K562 (cell line): ENCODE data around the gene SDC1. TPM values are rescaled to one million over a fixed set of nuclear protein-coding genes. Genes with fewer than 3 reads are reported as not detected.

ENCODE experiments used
- ATAC-seq: fragments of 200-7000 bp; cut with Tn5 transposase; 3 replicates; pipeline ENCODE4 v1.9.1; 2020; ENCODE audit warnings: moderate library complexity
- BruUV-seq: library from RNA; stranded (reverse); fragments of 400-500 nt; replicated peaks from 2 replicates; lab custom pipeline; 2021; lab: Mats Ljungman, UMichigan
- CTCF ChIA-PET: fragments of 300-600 bp; formaldehyde crosslinking; extraction: SDS; loops from one replicate; lab custom pipeline; 2021; ENCODE audit warnings: low intra/inter-chr PET ratio; lab: Yijun Ruan, JAX
- POLR2A ChIA-PET: fragments of 300-600, 350-650 bp; sonication (Branson Sonifier 250); formaldehyde crosslinking; extraction: SDS; loops from one replicate; lab custom pipeline; 2021; ENCODE audit warnings: antibody characterized with exemption, inconsistent platforms; lab: Yijun Ruan, JAX
- DNase-seq, 4 experiments: peaks; one replicate each; pipeline versions ENCODE4 v3.0.0 to v3.0.0-alpha.2; 2011 to 2018; ENCODE audit warnings: low spot score in 3 of 4, mixed read lengths in 3 of 4; ENCODE audit errors: extremely low read depth in 1 of 4
- FAIRE-seq: peaks from 2 replicates; lab custom pipeline; 2011; peaks lifted over from hg19 to GRCh38; lab: Jason Lieb, UNC
- H2AFZ ChIP-seq: 2 replicates; pipeline ENCODE4 v1.6.0; 2011; ENCODE audit warnings: low read depth, low read length, control low read depth, inconsistent platforms
- H3K27ac ChIP-seq: fragments of 200-600 bp; 3 replicates; pipeline ENCODE4 v1.8.0; 2011; ENCODE audit warnings: low read depth, mild to moderate bottlenecking, control low read depth, inconsistent platforms, low read length, moderate library complexity, mixed read lengths; ENCODE audit errors: extremely low read depth
- H3K27me3 ChIP-seq, 2 experiments: fragments of 300-600 bp in 1 of 2; 2 replicates in 1 of 2; 3 replicates in 1 of 2; pipeline versions ENCODE4 v1.6.0 to v1.8.0; 2011; ENCODE audit warnings: inconsistent platforms in 2 of 2, low read length in 2 of 2, mild to moderate bottlenecking in 1 of 2, mixed read lengths in 1 of 2, moderate library complexity in 1 of 2; ENCODE audit not compliant: control insufficient read depth in 2 of 2, insufficient read depth in 2 of 2
- H3K36me3 ChIP-seq: fragments of 300-600 bp; 3 replicates; pipeline ENCODE4 v1.8.0; 2011; ENCODE audit warnings: mild to moderate bottlenecking, low read length, inconsistent platforms; ENCODE audit not compliant: control insufficient read depth, insufficient read depth
- H3K4me1 ChIP-seq, 2 experiments: fragments of 200-600 bp in 1 of 2; replicated peaks in 1 of 2; 2 replicates in 1 of 2; 3 replicates in 1 of 2; pipeline versions ENCODE4 v1.5.1 to v1.8.0; 2011; ENCODE audit warnings: inconsistent platforms in 2 of 2, low read length in 2 of 2, mild to moderate bottlenecking in 1 of 2, mixed read lengths in 1 of 2, moderate library complexity in 1 of 2; ENCODE audit not compliant: control insufficient read depth in 2 of 2, insufficient read depth in 2 of 2
- H3K4me2 ChIP-seq: 2 replicates; pipeline ENCODE4 v1.6.1; 2011; ENCODE audit warnings: low read length, control low read depth, inconsistent platforms, mixed read lengths; ENCODE audit not compliant: insufficient read depth
- H3K4me3 ChIP-seq: fragments of 200-600 bp; sonication (generic), shearing (Covaris generic); 2 replicates; pipeline ENCODE4 v1.5.1; 2016; ENCODE audit warnings: control low read depth, inconsistent platforms
- H3K79me2 ChIP-seq: fragments of 200-600 bp; 3 replicates; pipeline ENCODE4 v1.8.0; 2011; ENCODE audit warnings: low read length, inconsistent platforms; ENCODE audit not compliant: control insufficient read depth, insufficient read depth
- H3K9ac ChIP-seq, 2 experiments: 2 replicates each; pipeline versions ENCODE4 v1.6.0 to v1.6.1; 2011; ENCODE audit warnings: low read depth in 2 of 2, low read length in 2 of 2, control low read depth in 1 of 2, inconsistent platforms in 1 of 2, mild to moderate bottlenecking in 1 of 2, mixed read lengths in 1 of 2; ENCODE audit not compliant: insufficient read depth in 1 of 2
- H3K9me1 ChIP-seq: one replicate; pipeline ENCODE4 v1.6.0; 2011; ENCODE audit warnings: inconsistent platforms, mild to moderate bottlenecking, low read length, moderate library complexity; ENCODE audit not compliant: control insufficient read depth, insufficient read depth
- H3K9me3 ChIP-seq: replicated peaks from 2 replicates; pipeline ENCODE4 v1.5.1; 2011; ENCODE audit warnings: low read depth, low read length, inconsistent platforms; ENCODE audit not compliant: control insufficient read depth, insufficient read depth
- H4K20me1 ChIP-seq: replicated peaks from 2 replicates; pipeline ENCODE4 v1.6.1; 2011; ENCODE audit warnings: low read length, inconsistent platforms, mixed read lengths; ENCODE audit not compliant: control insufficient read depth, insufficient read depth
- ASH1L ChIP-seq: fragments of 450-650 bp; IDR thresholded peaks from 2 replicates; pipeline ENCODE4 v1.6.1; 2018; ENCODE audit warnings: borderline replicate concordance, mild to moderate bottlenecking, low read depth; ENCODE audit not compliant: partially characterized antibody
- GMEB1 ChIP-seq: fragments of 250-450 bp; sonication (Bioruptor Pico); IDR thresholded peaks from 2 replicates; pipeline ENCODE4 v1.4.0; 2020; ENCODE audit warnings: mild to moderate bottlenecking
- NBN ChIP-seq: fragments of 450-650 bp; IDR thresholded peaks from 2 replicates; pipeline ENCODE4 v1.6.1; 2016; ENCODE audit warnings: low read depth, mild to moderate bottlenecking
- PRDM10 ChIP-seq: fragments of 450-650 bp; IDR thresholded peaks from 2 replicates; pipeline ENCODE4 v1.6.1; 2018; ENCODE audit not compliant: partially characterized antibody
- RBBP5 ChIP-seq: fragments of 200-600 bp; sonication (generic); IDR thresholded peaks from 2 replicates; pipeline ENCODE4 v1.6.1; 2012; ENCODE audit warnings: borderline replicate concordance, mild to moderate bottlenecking, low read length, control low read depth, inconsistent platforms; ENCODE audit not compliant: insufficient read depth, poor library complexity, severe bottlenecking
- ZBTB26 ChIP-seq: fragments of 450-650 bp; formaldehyde crosslinking; IDR thresholded peaks from 2 replicates; pipeline ENCODE4 v1.4.0; 2022; ENCODE audit warnings: missing genetic modification characterization
- ZNF41 ChIP-seq: fragments of 250-450 bp; sonication (Bioruptor Pico); conservative IDR thresholded peaks from 2 replicates; pipeline ENCODE4 v1.4.0; 2020; ENCODE audit warnings: mild to moderate bottlenecking
- ZNF561 ChIP-seq: fragments of 450-650 bp; formaldehyde crosslinking; conservative IDR thresholded peaks from 2 replicates; pipeline ENCODE4 v1.4.0; 2020; ENCODE audit warnings: mild to moderate bottlenecking, moderate library complexity
- WGBS: fragments of 100-300 bp; shearing (Covaris generic); methylation state at CpG from one replicate; pipeline ENCODE4 v1.1.6; 2016; ENCODE audit warnings: low coverage, mixed read lengths; ENCODE audit not compliant: insufficient coverage; ENCODE audit errors: missing lambda C conversion rate; 5-methylcytosine and 5-hydroxymethylcytosine counted together
- in situ Hi-C: fragments of 300-500 bp; cut with MboI; formaldehyde crosslinking; loops from 4 replicates; pipeline ENCODE4 v1.15.0; 2018; ENCODE audit warnings: inconsistent platforms, mixed read lengths
- intact Hi-C: fragments of 100-400 bp; cut with micrococcal nuclease; formaldehyde crosslinking; loops from 2 replicates; pipeline ENCODE4 v1.14.2; 2022
- polyA plus RNA-seq, 8 experiments: library from polyadenylated mRNA; depleted of rRNA in 4 of 8; stranded (reverse) in 5 of 8; unstranded in 3 of 8; fragments of >200 nt; fragmentation: Nextera tagmentation in 2 of 8; fragmentation: Illumina TruSeq in 1 of 8; extraction: Ambion mirVana in 2 of 8; extraction: Trizol in 1 of 8; gene quantifications; 2 replicates each; pipeline versions ENCODE4 v1.2.1 to v1.2.3, GENCODE V29; 2011 to 2014; ENCODE audit warnings: inconsistent platforms in 1 of 8, missing spikeins in 1 of 8
- total RNA-seq, 7 experiments: library from RNA; depleted of rRNA in 6 of 7; stranded (reverse); fragments of >200 nt in 6 of 7; fragmentation: Illumina TruSeq in 2 of 7; extraction: Trizol in 2 of 7; gene quantifications; 2 replicates each; pipeline versions ENCODE4 v1.2.1 to v1.2.3, GENCODE V29; 2011 to 2021; ENCODE audit warnings: low replicate concordance in 1 of 7

SDC1 gene
- total and polyA plus RNA-seq, 9 of the 15 experiments (the other 6 are each of a cell fraction or from before 2014, with no cell fraction given), result 0.06 to 2.7 (median 0.49) TPM

GRCh38 chr2:20181761-20182160 is 43.2 kb downstream of the SDC1 start:
- Histone ChIP-seq H3K9me1 (no peaks in the 10 kb centered on the region), H3K4me3 (no peak overlapping the region), H3K36me3 (no peaks in the 10 kb centered on the region), H3K27ac (no peak overlapping the region), H2AFZ (peak overlapping the region; percentile 85; the same call in 1 of the 2 replicates), H3K9ac (no peak overlapping the region), H3K4me1 (peaks cover 25 to 28% of the 10 kb centered on the region in 2 experiments), H3K4me2 (no peak overlapping the region), H4K20me1 (no peaks in the 10 kb centered on the region), H3K79me2 (no peaks in the 10 kb centered on the region), H3K27me3 (peaks cover 4 to 24% of the 10 kb centered on the region in 2 experiments; a peak in 4 of 5 replicates), H3K9me3 (no peaks in the 10 kb centered on the region)
- 58% methylated on average over 7 of the region's 7 CpGs for WGBS
- ChIA-PET POLR2A (no interaction called here), CTCF (no interaction called here)
- no TSS peak for BruUV-seq
- ATAC-seq (no peak), FAIRE-seq (no peak), DNase-seq (no peak)
- TF ChIP-seq ASH1L (no peak), GMEB1 (no peak), ZNF561 (CRISPR knock-in tag) (no peak), RBBP5 (no peak), ZNF41 (CRISPR knock-in tag) (no peak), NBN (no peak), ZBTB26 (CRISPR knock-in tag) (no peak), PRDM10 (no peak)
- in situ Hi-C loops, result no loop called here
- intact Hi-C loops, result no loop called here
